GM12878 (cell line): ENCODE measurements around the gene PDZRN3. TPM values are rescaled to one million over a fixed set of nuclear protein-coding genes. Genes with fewer than 3 reads are reported as not detected.

ENCODE experiments used
- ATAC-seq: fragments of 200-7000 bp; cut with Tn5 transposase; 3 replicates; pipeline ENCODE4 v1.9.1; 2020; ENCODE audit warnings: mild to moderate bottlenecking, moderate library complexity
- BruUV-seq: library from RNA; stranded (reverse); fragments of 400-500 nt; replicated peaks from 2 replicates; lab custom pipeline; 2021; lab: Mats Ljungman, UMichigan
- CTCF ChIA-PET: fragments of 300-600 bp; sonication (Branson Sonifier 250); formaldehyde crosslinking; extraction: SDS; loops from one replicate; lab custom pipeline; 2021; ENCODE audit warnings: inconsistent platforms; lab: Yijun Ruan, JAX
- POLR2A ChIA-PET: fragments of 350-600 bp; formaldehyde crosslinking; extraction: SDS; loops from one replicate; lab custom pipeline; 2021; ENCODE audit warnings: inconsistent platforms; lab: Charles Lee
- RAD21 ChIA-PET: fragments of 300-600 bp; sonication (Branson Sonifier 250); formaldehyde crosslinking; loops from one replicate; lab custom pipeline; 2023; ENCODE audit warnings: antibody characterized with exemption; ENCODE audit not compliant: unreplicated experiment; lab: Charles Lee
- SMC1A ChIA-PET: fragments of 300-600 bp; sonication (Branson Sonifier 250); formaldehyde crosslinking; loops from one replicate; lab custom pipeline; 2023; ENCODE audit not compliant: unreplicated experiment, uncharacterized antibody; lab: Charles Lee
- DNase-seq: peaks from one replicate; pipeline ENCODE4 v3.0.0-alpha.2; 2011; ENCODE audit warnings: low read depth, low spot score
- FAIRE-seq: peaks from 3 replicates; lab custom pipeline; 2011; peaks lifted over from hg19 to GRCh38; lab: Jason Lieb, UNC
- H2AFZ ChIP-seq: 2 replicates; pipeline ENCODE4 v1.6.0; 2011; ENCODE audit warnings: low read depth, low read length, control low read depth; ENCODE audit not compliant: control insufficient read depth
- H3K27ac ChIP-seq: 2 replicates; pipeline ENCODE4 v1.5.1; 2011; ENCODE audit warnings: control low read depth; ENCODE audit not compliant: control insufficient read depth, insufficient read depth
- H3K27me3 ChIP-seq, 2 experiments: replicated peaks in 1 of 2; 2 replicates each; pipeline versions ENCODE4 v1.6.0 to v1.6.1; 2011; ENCODE audit warnings: low read length in 1 of 2; ENCODE audit not compliant: control insufficient read depth in 2 of 2, insufficient read depth in 2 of 2
- H3K36me3 ChIP-seq, 2 experiments: 2 replicates each; pipeline ENCODE4 v1.5.1; 2011; ENCODE audit warnings: low read length in 1 of 2; ENCODE audit not compliant: control insufficient read depth in 2 of 2, insufficient read depth in 2 of 2
- H3K4me1 ChIP-seq: 2 replicates; pipeline ENCODE4 v1.6.1; 2011; ENCODE audit warnings: mild to moderate bottlenecking, low read length, moderate library complexity, mixed read lengths; ENCODE audit not compliant: control insufficient read depth, insufficient read depth
- H3K4me2 ChIP-seq: 2 replicates; pipeline ENCODE4 v1.6.0; 2011; ENCODE audit warnings: control low read depth; ENCODE audit not compliant: control insufficient read depth, insufficient read depth
- H3K4me3 ChIP-seq: fragments of 200-600 bp; sonication (generic); 2 replicates; pipeline ENCODE4 v1.5.1; 2016
- H3K79me2 ChIP-seq: 2 replicates; pipeline ENCODE4 v1.6.0; 2011; ENCODE audit warnings: low read length; ENCODE audit not compliant: control insufficient read depth, insufficient read depth
- H3K9ac ChIP-seq: 2 replicates; pipeline ENCODE4 v1.8.0; 2011; ENCODE audit warnings: low read length, control low read depth, mixed read lengths; ENCODE audit not compliant: control insufficient read depth, insufficient read depth
- H3K9me3 ChIP-seq: replicated peaks from 3 replicates; pipeline ENCODE4 v1.5.1; 2011; ENCODE audit warnings: mild to moderate bottlenecking, low read length; ENCODE audit not compliant: control insufficient read depth, insufficient read depth
- H4K20me1 ChIP-seq: 2 replicates; pipeline ENCODE4 v1.6.0; 2011; ENCODE audit not compliant: control insufficient read depth, insufficient read depth
- ASH2L ChIP-seq: fragments of 300-600, 200-600 bp; sonication (generic); IDR thresholded peaks from 2 replicates; pipeline ENCODE4 v1.6.1; 2017; ENCODE audit warnings: low read depth, mild to moderate bottlenecking, borderline replicate concordance
- CBFB ChIP-seq: IDR thresholded peaks from 2 replicates; pipeline ENCODE4 v1.6.1; 2016; ENCODE audit warnings: antibody characterized with exemption, low read depth
- MTA3 ChIP-seq: IDR thresholded peaks from 2 replicates; pipeline ENCODE4 v1.6.1; 2012; ENCODE audit warnings: low read length, inconsistent platforms, borderline replicate concordance
- MXI1 ChIP-seq: fragments of 150-350 bp; IDR thresholded peaks from 2 replicates; pipeline ENCODE4 v1.6.1; 2011; ENCODE audit warnings: low read depth, mild to moderate bottlenecking, inconsistent platforms, low read length, improper control_type of control experiment
- ZBTB11 ChIP-seq: fragments of 450-650 bp; formaldehyde crosslinking; IDR thresholded peaks from 2 replicates; pipeline ENCODE4 v1.5.0; 2022; ENCODE audit warnings: mild to moderate bottlenecking, missing genetic modification characterization
- in situ Hi-C: fragments of 300-500 bp; cut with MboI; formaldehyde crosslinking; loops from 9 replicates; pipeline ENCODE4 v1.14.3; 2018; ENCODE audit warnings: mixed read lengths
- intact Hi-C: fragments of 100-400 bp; cut with micrococcal nuclease; formaldehyde crosslinking; loops from one replicate; pipeline ENCODE4 v1.14.2; 2022; ENCODE audit not compliant: unreplicated experiment
- polyA plus RNA-seq, 11 experiments: library from polyadenylated mRNA; depleted of rRNA in 4 of 11; unstranded in 6 of 11; stranded (reverse) in 5 of 11; fragments of >200 nt; fragmentation: Nextera tagmentation in 4 of 11; fragmentation: Illumina TruSeq in 1 of 11; extraction: Ambion mirVana in 4 of 11; extraction: Trizol in 1 of 11; gene quantifications; 1 replicate in 1 of 11; 2 replicates in 10 of 11; pipeline versions ENCODE4 v1.2.1 to v1.2.3, GENCODE V29; 2011 to 2016; ENCODE audit warnings: inconsistent platforms in 2 of 11, missing spikeins in 2 of 11, low read depth in 1 of 11
- total RNA-seq, 4 experiments: library from RNA; depleted of rRNA in 3 of 4; stranded (reverse); fragments of >200 nt in 3 of 4; fragmentation: Illumina TruSeq in 1 of 4; extraction: Trizol in 1 of 4; gene quantifications; 2 replicates each; pipeline versions ENCODE4 v1.2.1 to v1.2.3, GENCODE V29; 2013 to 2021
- TF ChIP-seq, protein P1 (sequence below): fragments of 450-650 bp; formaldehyde crosslinking; IDR thresholded peaks from 2 replicates; pipeline ENCODE4 v1.4.0; 2022; ENCODE audit warnings: mild to moderate bottlenecking, moderate library complexity

PDZRN3 gene
- total and polyA plus RNA-seq, 10 of the 15 experiments (the other 5 are each of a cell fraction or from before 2014, with no cell fraction given) = 0.07 to 0.37 (median 0.12) TPM; not detected in 6

GRCh38 chr3:73658227-73658626, 33.5 kb upstream of the PDZRN3 start (continued):
- TF ChIP-seq, protein P1, sequence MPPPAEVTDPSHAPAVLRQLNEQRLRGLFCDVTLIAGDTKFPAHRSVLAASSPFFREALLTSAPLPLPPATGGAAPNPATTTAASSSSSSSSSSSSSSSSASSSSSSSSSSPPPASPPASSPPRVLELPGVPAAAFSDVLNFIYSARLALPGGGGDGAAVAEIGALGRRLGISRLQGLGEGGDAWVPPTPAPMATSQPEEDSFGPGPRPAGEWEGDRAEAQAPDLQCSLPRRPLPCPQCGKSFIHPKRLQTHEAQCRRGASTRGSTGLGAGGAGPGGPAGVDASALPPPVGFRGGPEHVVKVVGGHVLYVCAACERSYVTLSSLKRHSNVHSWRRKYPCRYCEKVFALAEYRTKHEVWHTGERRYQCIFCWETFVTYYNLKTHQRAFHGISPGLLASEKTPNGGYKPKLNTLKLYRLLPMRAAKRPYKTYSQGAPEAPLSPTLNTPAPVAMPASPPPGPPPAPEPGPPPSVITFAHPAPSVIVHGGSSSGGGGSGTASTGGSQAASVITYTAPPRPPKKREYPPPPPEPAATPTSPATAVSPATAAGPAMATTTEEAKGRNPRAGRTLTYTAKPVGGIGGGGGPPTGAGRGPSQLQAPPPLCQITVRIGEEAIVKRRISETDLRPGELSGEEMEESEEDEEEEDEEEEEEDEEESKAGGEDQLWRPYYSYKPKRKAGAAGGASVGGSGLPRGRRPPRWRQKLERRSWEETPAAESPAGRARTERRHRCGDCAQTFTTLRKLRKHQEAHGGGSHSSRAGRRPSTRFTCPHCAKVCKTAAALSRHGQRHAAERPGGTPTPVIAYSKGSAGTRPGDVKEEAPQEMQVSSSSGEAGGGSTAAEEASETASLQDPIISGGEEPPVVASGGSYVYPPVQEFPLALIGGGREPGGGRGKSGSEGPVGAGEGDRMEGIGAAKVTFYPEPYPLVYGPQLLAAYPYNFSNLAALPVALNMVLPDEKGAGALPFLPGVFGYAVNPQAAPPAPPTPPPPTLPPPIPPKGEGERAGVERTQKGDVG = no peak

DNA sequence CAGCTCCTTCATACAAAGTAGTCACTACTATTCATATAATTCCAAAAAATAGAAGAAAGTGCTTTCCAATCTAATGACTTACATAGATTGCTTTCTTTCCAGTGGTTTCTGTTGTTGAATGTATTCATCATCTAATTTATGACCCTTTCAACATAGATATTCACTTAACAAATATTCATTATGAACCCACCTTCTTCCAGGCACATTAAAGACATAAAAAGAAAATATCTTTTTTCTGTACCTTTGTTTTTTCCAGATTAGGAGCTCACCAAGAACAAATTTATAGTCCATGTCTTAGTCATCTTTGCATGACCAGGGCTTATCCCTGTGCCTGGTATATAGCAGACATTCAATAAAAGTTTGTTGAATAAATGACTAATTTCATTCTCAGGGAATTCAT, 32.4 kb upstream of the PDZRN3 start:
- Histone ChIP-seq H3K36me3 (no peaks in the 10 kb centered on the region), H3K79me2 (no peaks in the 10 kb centered on the region), H3K9ac (no peak overlapping the region), H4K20me1 (no peaks in the 10 kb centered on the region), H3K9me3 (no peaks in the 10 kb centered on the region), H3K27me3 (no peaks in the 10 kb centered on the region), H3K4me2 (no peak overlapping the region), H3K27ac (no peak overlapping the region), H3K4me3 (no peak overlapping the region), H2AFZ (no peak overlapping the region), H3K4me1 (no peaks in the 10 kb centered on the region)
- TF ChIP-seq MXI1 (no peak), MTA3 (no peak), ASH2L (no peak), ZBTB11 (CRISPR knock-in tag) (no peak), CBFB (no peak)
- intact Hi-C loops (no loop called here), in situ Hi-C loops (no loop called here)
- DNase-seq (no peak), ATAC-seq (no peak), FAIRE-seq (no peak)
- BruUV-seq = no TSS peak
- CTCF ChIA-PET = no interaction called here
- RAD21 ChIA-PET = no interaction called here
- SMC1A ChIA-PET = no interaction called here
- POLR2A ChIA-PET = no interaction called here
